Effector memory CD4-positive, alpha-beta T cell (primary cell): ENCODE results near the gene NRM.

Experiments used
- DNase-seq, 3 donors: peaks; one replicate each; pipeline ENCODE4 v3.0.0-alpha.2; 2020
- H3K27ac ChIP-seq: 2 replicates; pipeline ENCODE4 v1.7.0; 2013; ENCODE audit warnings: mild to moderate bottlenecking, low read length, moderate library complexity; ENCODE audit not compliant: insufficient read depth, poor library complexity, severe bottlenecking
- H3K27me3 ChIP-seq: replicated peaks from 2 replicates; pipeline ENCODE4 v1.7.0; 2013; ENCODE audit warnings: mild to moderate bottlenecking, low read length; ENCODE audit not compliant: insufficient read depth, control insufficient read depth, poor library complexity, severe bottlenecking
- H3K36me3 ChIP-seq: 2 replicates; pipeline ENCODE4 v1.7.0; 2013; ENCODE audit warnings: mild to moderate bottlenecking, low read length, moderate library complexity; ENCODE audit not compliant: control insufficient read depth, insufficient read depth
- H3K4me1 ChIP-seq: 2 replicates; pipeline ENCODE4 v1.7.0; 2013; ENCODE audit warnings: low read length, mild to moderate bottlenecking; ENCODE audit not compliant: control insufficient read depth, insufficient read depth, poor library complexity, severe bottlenecking
- H3K4me3 ChIP-seq: 2 replicates; pipeline ENCODE4 v1.7.0; 2013; ENCODE audit warnings: low read length, low read depth, mild to moderate bottlenecking; ENCODE audit not compliant: insufficient read depth, poor library complexity, severe bottlenecking
- H3K9me3 ChIP-seq: 2 replicates; pipeline ENCODE4 v1.7.0; 2013; ENCODE audit warnings: mild to moderate bottlenecking, low read length, moderate library complexity; ENCODE audit not compliant: control insufficient read depth
- total RNA-seq, 3 donors: gene quantifications; one replicate each; lab custom pipeline; 2026; lab: John Stamatoyannopoulos, UW

Gene NRM
- total RNA-seq = 3.9 to 6.0 (median 4.1) reads per million in 3 donors

- Histone ChIP-seq H3K4me3 (peak within 1 kb of the TSS; percentile 74), H3K36me3 (no peaks in the 10 kb centered on the region), H3K4me1 (peaks cover 39% of the 10 kb centered on the region), H3K27me3 (no peaks in the 10 kb centered on the region), H3K27ac (peak within 1 kb of the TSS; percentile 67), H3K9me3 (no peaks in the 10 kb centered on the region)
- DNase-seq = peak; percentile 59 to 67 (median 62)
Measured at GRCh38 chr6:30690403-30691207, at the start of gene NRM. TSS of gene NRM (minus strand) at chr6:30690984. CDS start at chr6:30690974, 10 bp downstream.

GRCh38 chr6:30740540-30740870, 49.7 kb upstream of the NRM start:
- Histone ChIP-seq H3K36me3 (no peaks in the 10 kb centered on the region), H3K4me1 (peaks cover 42% of the 10 kb centered on the region)

GRCh38 chr6:30738532-30738931, 47.7 kb upstream of the NRM start:
- H3K36me3 ChIP-seq = peaks cover 8% of the 10 kb centered on the region
- no peak for DNase-seq

More at GRCh38 chr6:30740540-30740870, 49.7 kb upstream of the NRM start:
- Histone ChIP-seq H3K27ac (no peak overlapping the region), H3K27me3 (no peaks in the 10 kb centered on the region), H3K4me3 (no peak overlapping the region), H3K9me3 (no peaks in the 10 kb centered on the region)
- DNase-seq = no peak

GRCh38 chr6:30735668-30736314, 45.0 kb upstream of the NRM start:
- peaks cover 32% of the 10 kb centered on the region for H3K4me1 ChIP-seq
- peaks cover 8% of the 10 kb centered on the region for H3K36me3 ChIP-seq
- no peak overlapping the region for H3K4me3 ChIP-seq
- H3K27me3 ChIP-seq = no peaks in the 10 kb centered on the region
- no peak overlapping the region for H3K27ac ChIP-seq
- H3K9me3 ChIP-seq = no peaks in the 10 kb centered on the region
- no peak for DNase-seq

More at GRCh38 chr6:30738532-30738931, 47.7 kb upstream of the NRM start:
- Histone ChIP-seq H3K4me3 (no peak overlapping the region), H3K9me3 (no peaks in the 10 kb centered on the region), H3K27me3 (no peaks in the 10 kb centered on the region), H3K27ac (no peak overlapping the region), H3K4me1 (peaks cover 42% of the 10 kb centered on the region)

GRCh38 chr6:30732237-30732943, 41.6 kb upstream of the NRM start:
- Histone ChIP-seq H3K36me3 (peaks cover 27% of the 10 kb centered on the region), H3K27me3 (no peaks in the 10 kb centered on the region), H3K27ac (no peak overlapping the region), H3K4me1 (peaks cover 29% of the 10 kb centered on the region), H3K9me3 (no peaks in the 10 kb centered on the region), H3K4me3 (no peak overlapping the region)
- DNase-seq = no peak

- Histone ChIP-seq H3K27me3 (no peaks in the 10 kb centered on the region), H3K9me3 (no peaks in the 10 kb centered on the region), H3K4me1 (peaks cover 18% of the 10 kb centered on the region), H3K27ac (no peak overlapping the region), H3K4me3 (peak overlapping the region; percentile 31), H3K36me3 (peaks cover 37% of the 10 kb centered on the region)
- DNase-seq = peak; percentile 69 to 75 (median 71)
Measured at GRCh38 chr6:30730601-30731435, 40.0 kb upstream of the NRM start.

- H3K27ac ChIP-seq = no peak overlapping the region
Measured at GRCh38 chr6:30727920-30728553, 37.3 kb upstream of the NRM start.

GRCh38 chr6:30726506-30727413, 36.0 kb upstream of the NRM start:
- Histone ChIP-seq H3K27ac (peak overlapping the region; percentile 37), H3K9me3 (no peaks in the 10 kb centered on the region), H3K36me3 (peaks cover 58% of the 10 kb centered on the region), H3K4me3 (no peak overlapping the region), H3K4me1 (peaks cover 23% of the 10 kb centered on the region), H3K27me3 (no peaks in the 10 kb centered on the region)
- no peak for DNase-seq

More at GRCh38 chr6:30727920-30728553, 37.3 kb upstream of the NRM start:
- Histone ChIP-seq H3K27me3 (no peaks in the 10 kb centered on the region), H3K9me3 (no peaks in the 10 kb centered on the region), H3K4me3 (no peak overlapping the region), H3K36me3 (peaks cover 54% of the 10 kb centered on the region), H3K4me1 (peaks cover 15% of the 10 kb centered on the region)
- DNase-seq = no peak
